H9 (cell line): ENCODE results near the gene EFCAB5. TPM values are rescaled to one million over a fixed set of nuclear protein-coding genes. Genes with fewer than 3 reads are reported as not detected.

ENCODE experiments used
- DNase-seq: peaks from one replicate; pipeline ENCODE4 v3.0.0-alpha.2; 2017
- H2AFZ ChIP-seq: one replicate; pipeline ENCODE4 v1.6.1; 2013; ENCODE audit warnings: mild to moderate bottlenecking, low read length, control low read depth, moderate library complexity
- H2AK5ac ChIP-seq: 2 replicates; pipeline ENCODE4 v1.6.1; 2013; ENCODE audit warnings: low read length, control low read depth, mixed read lengths; ENCODE audit not compliant: insufficient read length
- H2BK120ac ChIP-seq: one replicate; pipeline ENCODE4 v1.6.1; 2013; ENCODE audit warnings: low read depth, mild to moderate bottlenecking, low read length, control low read depth, inconsistent platforms; ENCODE audit not compliant: poor library complexity, severe bottlenecking
- H2BK12ac ChIP-seq: 2 replicates; pipeline ENCODE4 v1.6.1; 2013; ENCODE audit warnings: low read length, control low read depth, mixed read lengths, low read depth; ENCODE audit not compliant: insufficient read length
- H2BK15ac ChIP-seq: 2 replicates; pipeline ENCODE4 v1.6.1; 2013; ENCODE audit warnings: low read depth, low read length, control low read depth
- H2BK20ac ChIP-seq: one replicate; pipeline ENCODE4 v1.6.1; 2013; ENCODE audit warnings: low read depth, mild to moderate bottlenecking, low read length, control low read depth, inconsistent platforms; ENCODE audit not compliant: poor library complexity, severe bottlenecking
- H2BK5ac ChIP-seq: 2 replicates; pipeline ENCODE4 v1.6.1; 2013; ENCODE audit warnings: low read length, control low read depth, mixed read lengths; ENCODE audit not compliant: insufficient read length
- H3K14ac ChIP-seq: 2 replicates; pipeline ENCODE4 v1.6.1; 2013; ENCODE audit warnings: low read length, control low read depth; ENCODE audit not compliant: insufficient read depth
- H3K18ac ChIP-seq: 2 replicates; pipeline ENCODE4 v1.6.1; 2013; ENCODE audit warnings: low read depth, mild to moderate bottlenecking, mixed read lengths, low read length, control low read depth; ENCODE audit not compliant: insufficient read length
- H3K23ac ChIP-seq: 2 replicates; pipeline ENCODE4 v1.6.1; 2013; ENCODE audit warnings: low read length, control low read depth, mixed read lengths, low read depth; ENCODE audit not compliant: insufficient read length
- H3K23me2 ChIP-seq: 2 replicates; pipeline ENCODE4 v1.6.1; 2013; ENCODE audit warnings: low read depth, mild to moderate bottlenecking, mixed read lengths, low read length, control low read depth; ENCODE audit not compliant: insufficient read length, poor library complexity, severe bottlenecking
- H3K27ac ChIP-seq: 2 replicates; pipeline ENCODE4 v1.5.1; 2013; ENCODE audit warnings: low read length, control low read depth, mixed read lengths, low read depth; ENCODE audit not compliant: insufficient read length
- H3K27me3 ChIP-seq: 2 replicates; pipeline ENCODE4 v1.6.1; 2013; ENCODE audit warnings: low read length, control low read depth, inconsistent platforms; ENCODE audit not compliant: insufficient read depth
- H3K4ac ChIP-seq: 2 replicates; pipeline ENCODE4 v1.6.1; 2013; ENCODE audit warnings: low read depth, mild to moderate bottlenecking, control low read depth, inconsistent platforms, low read length, moderate library complexity
- H3K4me1 ChIP-seq: 2 replicates; pipeline ENCODE4 v1.6.1; 2013; ENCODE audit warnings: low read length, control low read depth, inconsistent platforms; ENCODE audit not compliant: insufficient read depth
- H3K4me2 ChIP-seq: 2 replicates; pipeline ENCODE4 v1.6.1; 2013; ENCODE audit warnings: low read length, control low read depth, mixed read lengths; ENCODE audit not compliant: insufficient read length, insufficient read depth
- H3K56ac ChIP-seq: 2 replicates; pipeline ENCODE4 v1.6.1; 2013; ENCODE audit warnings: low read depth, mild to moderate bottlenecking, mixed read lengths, low read length, control low read depth; ENCODE audit not compliant: insufficient read length
- H3K79me1 ChIP-seq: 2 replicates; pipeline ENCODE4 v1.6.1; 2013; ENCODE audit warnings: low read depth, mild to moderate bottlenecking, moderate library complexity, low read length, control low read depth, inconsistent platforms; ENCODE audit not compliant: insufficient read depth, poor library complexity, severe bottlenecking
- H3K79me2 ChIP-seq: 2 replicates; pipeline ENCODE4 v1.6.1; 2013; ENCODE audit warnings: low read length, control low read depth, inconsistent platforms; ENCODE audit not compliant: insufficient read depth
- H3K9ac ChIP-seq: 2 replicates; pipeline ENCODE4 v1.6.1; 2013; ENCODE audit warnings: low read length, control low read depth, mixed read lengths; ENCODE audit not compliant: insufficient read length; ENCODE audit errors: extremely low read depth
- H3K9me3 ChIP-seq: one replicate; pipeline ENCODE4 v1.6.1; 2013; ENCODE audit warnings: low read depth, low read length, inconsistent platforms; ENCODE audit not compliant: control insufficient read depth
- H3T11ph ChIP-seq: one replicate; pipeline ENCODE4 v1.6.1; 2013; ENCODE audit warnings: mild to moderate bottlenecking, low read length, control low read depth, inconsistent platforms
- H4K20me1 ChIP-seq: one replicate; pipeline ENCODE4 v1.6.1; 2013; ENCODE audit not compliant: control insufficient read depth, insufficient read length, insufficient read depth
- H4K5ac ChIP-seq: 2 replicates; pipeline ENCODE4 v1.6.1; 2013; ENCODE audit warnings: low read depth, mild to moderate bottlenecking, mixed read lengths, low read length, control low read depth; ENCODE audit not compliant: insufficient read length
- H4K8ac ChIP-seq: replicated peaks from 2 replicates; pipeline ENCODE4 v1.6.1; 2013; ENCODE audit warnings: low read length, control low read depth, mixed read lengths, low read depth; ENCODE audit not compliant: insufficient read length
- H4K91ac ChIP-seq: 2 replicates; pipeline ENCODE4 v1.6.1; 2013; ENCODE audit warnings: low read depth, mild to moderate bottlenecking, moderate library complexity, mixed read lengths, low read length, control low read depth; ENCODE audit not compliant: insufficient read length
- H3K27ac Mint-ChIP-seq, 3 experiments: 2 replicates in 2 of 3; 3 replicates in 1 of 3; pipeline ENCODE4 v1.8.0; 2020 to 2021; ENCODE audit warnings: mixed read lengths in 3 of 3, mild to moderate bottlenecking in 1 of 3, moderate library complexity in 1 of 3
- H3K27me3 Mint-ChIP-seq: 2 replicates; pipeline ENCODE4 v1.8.0; 2021; ENCODE audit warnings: low read depth, mild to moderate bottlenecking, moderate library complexity, mixed read lengths
- H3K36me3 Mint-ChIP-seq, 3 experiments: 2 replicates in 2 of 3; 3 replicates in 1 of 3; pipeline ENCODE4 v1.8.0; 2020 to 2021; ENCODE audit warnings: low read depth in 3 of 3, mixed read lengths in 3 of 3; ENCODE audit not compliant: insufficient read depth in 1 of 3
- H3K4me1 Mint-ChIP-seq, 2 experiments: 2 replicates each; pipeline ENCODE4 v1.8.0; 2020; ENCODE audit warnings: mixed read lengths in 2 of 2
- H3K4me3 Mint-ChIP-seq, 2 experiments: 2 replicates in 1 of 2; 3 replicates in 1 of 2; pipeline ENCODE4 v1.8.0; 2020 to 2021; ENCODE audit warnings: mild to moderate bottlenecking in 2 of 2, mixed read lengths in 2 of 2, moderate library complexity in 1 of 2
- H3K9me3 Mint-ChIP-seq, 2 experiments: 2 replicates in 1 of 2; 3 replicates in 1 of 2; pipeline ENCODE4 v1.8.0; 2020; ENCODE audit warnings: mild to moderate bottlenecking in 2 of 2, mixed read lengths in 2 of 2, moderate library complexity in 1 of 2
- total RNA-seq: library from RNA; stranded (reverse); gene quantifications from 2 replicates; pipeline ENCODE4 v1.2.1, GENCODE V29; 2021
- TF ChIP-seq, protein P1 (sequence below): fragments of 200-600 bp; sonication (generic); conservative IDR thresholded peaks from 3 replicates; pipeline ENCODE4 v1.8.0; 2021; ENCODE audit warnings: antibody characterized with exemption, mild to moderate bottlenecking

EFCAB5 gene
- total RNA-seq, 1 experiment from 2014 or later: not detected

DNA sequence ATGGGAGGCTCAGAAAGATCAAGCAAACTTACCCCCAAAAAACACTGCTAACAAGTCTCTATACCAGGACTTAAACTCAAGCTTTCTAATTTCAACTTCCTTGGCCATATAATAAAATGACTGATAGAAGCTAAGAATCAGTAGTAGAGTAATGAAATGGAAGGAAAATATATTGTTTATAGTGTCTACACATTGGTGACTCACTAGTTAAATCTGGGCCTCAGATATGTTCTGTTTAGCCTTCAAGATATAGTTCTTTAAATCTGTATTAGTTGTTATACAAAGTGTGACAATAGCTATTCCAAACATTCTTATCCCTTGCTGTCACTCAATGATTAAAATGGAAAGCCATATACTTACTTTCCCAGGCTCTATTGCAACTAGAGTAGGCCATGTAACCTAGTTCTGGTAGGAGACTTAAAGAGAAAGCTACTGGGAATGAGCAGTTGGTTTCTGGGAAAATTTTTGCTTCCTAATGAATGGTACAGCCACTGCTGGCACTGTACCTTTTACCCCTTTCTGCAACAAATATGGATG, 29.7 kb upstream of the EFCAB5 start:
- no peak overlapping the region for H3K4ac ChIP-seq
- no peak overlapping the region for H3T11ph ChIP-seq
- H2AK5ac ChIP-seq: no peak overlapping the region
- H4K5ac ChIP-seq: no peak overlapping the region
- no peak overlapping the region for H2BK12ac ChIP-seq
- Mint-ChIP-seq H3K36me3 (peaks cover under 1 to 6% (median 5%) of the 10 kb centered on the region in 3 experiments; a peak in 6 of 7 replicates), H3K4me3 (no peak overlapping the region), H3K9me3 (peaks cover 1 to 6% of the 10 kb centered on the region in 2 experiments), H3K27me3 (no peaks in the 10 kb centered on the region; the same call in 1 of the 2 replicates), H3K4me1 (no peaks in the 10 kb centered on the region), H3K27ac (no peak overlapping the region)
- no peaks in the 10 kb centered on the region; the same call in 1 of the 2 replicates for H3K79me2 ChIP-seq
- no peak overlapping the region for H3K18ac ChIP-seq
- no peaks in the 10 kb centered on the region for H3K9me3 ChIP-seq
- no peaks in the 10 kb centered on the region for H3K23me2 ChIP-seq
- no peak overlapping the region for H2BK5ac ChIP-seq
- H4K20me1 ChIP-seq: no peaks in the 10 kb centered on the region
- no peak overlapping the region for H2BK15ac ChIP-seq
- no peak overlapping the region for H4K8ac ChIP-seq
- no peaks in the 10 kb centered on the region for H3K4me1 ChIP-seq
- H3K27ac ChIP-seq: no peak overlapping the region
- no peak overlapping the region for H2AFZ ChIP-seq
- no peak overlapping the region for H3K9ac ChIP-seq
- H3K14ac ChIP-seq: no peak overlapping the region
- H2BK120ac ChIP-seq: no peak overlapping the region
- H3K56ac ChIP-seq: no peak overlapping the region
- H3K4me2 ChIP-seq: no peak overlapping the region
- no peak overlapping the region for H3K23ac ChIP-seq
- TF ChIP-seq, protein P1, sequence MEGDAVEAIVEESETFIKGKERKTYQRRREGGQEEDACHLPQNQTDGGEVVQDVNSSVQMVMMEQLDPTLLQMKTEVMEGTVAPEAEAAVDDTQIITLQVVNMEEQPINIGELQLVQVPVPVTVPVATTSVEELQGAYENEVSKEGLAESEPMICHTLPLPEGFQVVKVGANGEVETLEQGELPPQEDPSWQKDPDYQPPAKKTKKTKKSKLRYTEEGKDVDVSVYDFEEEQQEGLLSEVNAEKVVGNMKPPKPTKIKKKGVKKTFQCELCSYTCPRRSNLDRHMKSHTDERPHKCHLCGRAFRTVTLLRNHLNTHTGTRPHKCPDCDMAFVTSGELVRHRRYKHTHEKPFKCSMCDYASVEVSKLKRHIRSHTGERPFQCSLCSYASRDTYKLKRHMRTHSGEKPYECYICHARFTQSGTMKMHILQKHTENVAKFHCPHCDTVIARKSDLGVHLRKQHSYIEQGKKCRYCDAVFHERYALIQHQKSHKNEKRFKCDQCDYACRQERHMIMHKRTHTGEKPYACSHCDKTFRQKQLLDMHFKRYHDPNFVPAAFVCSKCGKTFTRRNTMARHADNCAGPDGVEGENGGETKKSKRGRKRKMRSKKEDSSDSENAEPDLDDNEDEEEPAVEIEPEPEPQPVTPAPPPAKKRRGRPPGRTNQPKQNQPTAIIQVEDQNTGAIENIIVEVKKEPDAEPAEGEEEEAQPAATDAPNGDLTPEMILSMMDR: no peak
- no peaks in the 10 kb centered on the region for H3K27me3 ChIP-seq
- H2BK20ac ChIP-seq: no peak overlapping the region
- peaks cover 4% of the 10 kb centered on the region for H3K79me1 ChIP-seq
- DNase-seq: no peak
- no peak overlapping the region for H4K91ac ChIP-seq
